ENCODE measurements around the gene TGFBR2.

TGFBR2 gene

GRCh38 chr3:30685267-30685667 lies 78.9 kb downstream of the TGFBR2 start:
- no peak overlapping the region for H3K4me3 Mint-ChIP-seq
- no peaks in the 10 kb centered on the region for H3K9me3 Mint-ChIP-seq
- H3K27ac Mint-ChIP-seq: peak overlapping the region in 1 of 3 experiments; percentile 15
- H3K4me1 Mint-ChIP-seq: peaks cover 88% of the 10 kb centered on the region
- H3K36me3 Mint-ChIP-seq (ENCODE audit: low read depth): peaks cover 40% of the 10 kb centered on the region
- no peak for TF ChIP-seq CTCF (IDR thresholded peaks at IDR 0.05; ENCODE audit: unreplicated experiment in 3 of 3)
- H3K27me3 Mint-ChIP-seq (ENCODE audit: low read depth): peaks cover 7% of the 10 kb centered on the region

DNA sequence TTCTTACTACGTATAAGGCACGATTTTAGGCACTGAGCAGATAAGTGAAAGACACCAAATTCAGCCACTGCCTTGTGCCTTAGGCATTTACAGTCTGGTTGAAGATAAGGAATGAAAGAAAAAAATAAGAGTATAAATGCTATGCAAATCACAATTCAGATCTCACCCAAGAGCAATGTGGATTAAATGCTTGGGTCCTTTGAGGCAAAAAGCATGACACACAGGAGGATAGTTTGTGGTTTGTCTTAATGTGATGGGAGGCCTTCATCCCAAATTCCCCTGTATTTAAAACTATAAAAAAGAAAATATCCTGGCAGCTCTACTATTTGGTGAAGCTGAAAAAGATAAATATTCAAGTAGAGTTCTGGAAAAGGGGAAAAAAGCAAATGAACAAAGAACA lies 79.8 kb downstream of the TGFBR2 start:
- H3K27ac Mint-ChIP-seq: peak overlapping the region in 2 of 3 experiments; percentile 13 to 37
- H3K9me3 Mint-ChIP-seq: no peaks in the 10 kb centered on the region
- no peak for TF ChIP-seq CTCF (IDR thresholded peaks at IDR 0.05; ENCODE audit: unreplicated experiment in 3 of 3)
- no peak overlapping the region for H3K4me3 Mint-ChIP-seq
- H3K4me1 Mint-ChIP-seq: peaks cover 86% of the 10 kb centered on the region
- peaks cover 49% of the 10 kb centered on the region for H3K36me3 Mint-ChIP-seq (ENCODE audit: low read depth)
- H3K27me3 Mint-ChIP-seq (ENCODE audit: low read depth): peaks cover 7% of the 10 kb centered on the region

GRCh38 chr3:30686799-30687198 lies 80.4 kb downstream of the TGFBR2 start:
- no peak for TF ChIP-seq CTCF (IDR thresholded peaks at IDR 0.05; ENCODE audit: unreplicated experiment in 3 of 3)
- peaks cover 80% of the 10 kb centered on the region for H3K4me1 Mint-ChIP-seq

GRCh38 chr3:30687930-30688570 lies 81.6 kb downstream of the TGFBR2 start:
- peaks cover 71% of the 10 kb centered on the region for H3K4me1 Mint-ChIP-seq
- H3K36me3 Mint-ChIP-seq (ENCODE audit: low read depth): peaks cover 53% of the 10 kb centered on the region
- H3K27ac Mint-ChIP-seq: peak overlapping the region; percentile 66 to 87 (median 70)
- no peaks in the 10 kb centered on the region for H3K27me3 Mint-ChIP-seq (ENCODE audit: low read depth)
- no peak for TF ChIP-seq CTCF (IDR thresholded peaks at IDR 0.05; ENCODE audit: unreplicated experiment in 3 of 3)
- H3K4me3 Mint-ChIP-seq: no peak overlapping the region
- no peaks in the 10 kb centered on the region for H3K9me3 Mint-ChIP-seq

More at GRCh38 chr3:30686799-30687198, 80.4 kb downstream of the TGFBR2 start:
- H3K27ac Mint-ChIP-seq: peak overlapping the region in 2 of 3 experiments; percentile 13 to 37
- H3K36me3 Mint-ChIP-seq (ENCODE audit: low read depth): peaks cover 49% of the 10 kb centered on the region
- no peak overlapping the region for H3K4me3 Mint-ChIP-seq
- peaks cover 4% of the 10 kb centered on the region for H3K27me3 Mint-ChIP-seq (ENCODE audit: low read depth)
- no peaks in the 10 kb centered on the region for H3K9me3 Mint-ChIP-seq

DNA sequence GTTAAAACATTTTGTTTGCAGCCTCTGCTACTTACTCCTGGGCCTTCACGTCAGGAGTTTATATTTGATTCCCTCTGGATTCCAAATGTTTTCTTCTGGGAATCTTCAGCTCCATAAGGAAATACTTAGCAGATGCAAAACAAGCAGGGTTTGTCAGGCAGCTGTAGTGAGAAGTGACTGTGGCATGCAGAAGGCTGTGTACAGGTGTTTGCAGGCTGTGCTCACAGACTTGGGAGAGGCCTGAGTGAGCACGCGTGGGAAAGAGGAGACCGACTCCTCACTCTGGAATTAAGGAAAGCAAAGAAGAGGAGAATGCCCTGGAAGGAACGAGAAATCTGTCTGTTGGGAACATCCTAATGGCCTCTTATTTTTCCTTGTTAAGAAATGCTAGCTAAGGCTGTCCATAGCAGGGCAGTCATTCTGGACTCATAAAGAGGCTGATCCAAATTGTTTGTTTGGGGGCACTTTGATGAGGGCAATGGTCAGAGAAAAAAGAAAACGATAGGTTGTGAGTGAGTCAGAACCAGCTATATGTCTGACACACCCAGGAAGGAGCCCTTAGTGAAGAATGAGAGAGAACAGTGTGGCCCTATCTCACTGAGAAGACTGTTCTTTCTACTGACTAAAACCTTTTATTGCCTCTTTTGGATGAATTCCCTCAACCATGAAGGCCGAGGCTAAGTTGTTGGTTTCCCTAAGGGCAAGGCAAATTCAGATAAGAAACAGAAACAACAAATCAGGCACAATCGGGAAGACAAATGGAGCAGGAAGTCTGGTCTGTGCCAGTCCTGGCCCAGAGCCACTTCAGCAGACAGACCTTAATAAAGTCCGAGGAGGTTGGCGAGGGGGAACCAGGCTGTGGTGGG lies 82.6 kb downstream of the TGFBR2 start:
- Mint-ChIP-seq H3K4me3 (no peak overlapping the region), H3K4me1 (peaks cover 71% of the 10 kb centered on the region), H3K27me3 (ENCODE audit: low read depth) (no peaks in the 10 kb centered on the region), H3K36me3 (ENCODE audit: low read depth) (peaks cover 51% of the 10 kb centered on the region), H3K27ac (peak overlapping the region; percentile 86 to 87 (median 86)), H3K9me3 (no peaks in the 10 kb centered on the region)
- TF ChIP-seq CTCF (IDR thresholded peaks at IDR 0.05; ENCODE audit: unreplicated experiment in 3 of 3): no peak

Data from nephron (organoid).